Measurements from ENCODE around the gene CDYL2.

Gene CDYL2

DNA sequence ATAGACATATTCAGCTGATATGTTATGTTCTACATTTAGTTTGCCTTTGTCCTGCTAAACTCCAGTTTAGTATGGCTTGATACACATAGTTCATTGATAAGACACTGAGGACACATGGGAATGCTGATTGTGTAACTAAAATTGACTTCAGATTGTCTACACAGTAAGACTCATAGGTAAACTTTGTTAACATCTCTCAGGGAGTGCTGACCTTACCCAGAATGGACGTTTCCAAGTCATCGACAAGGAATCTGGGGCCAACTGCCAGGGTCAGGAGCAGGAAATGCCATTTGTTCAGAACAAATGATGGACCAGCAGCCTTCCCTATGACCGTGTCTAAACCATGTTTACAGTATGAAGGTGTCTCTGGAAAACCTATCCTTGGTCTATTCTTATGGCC lies 204.9 kb downstream of the CDYL2 start:
- no peak for DNase-seq (ENCODE audit: low read depth in 2 of 2)

DNA sequence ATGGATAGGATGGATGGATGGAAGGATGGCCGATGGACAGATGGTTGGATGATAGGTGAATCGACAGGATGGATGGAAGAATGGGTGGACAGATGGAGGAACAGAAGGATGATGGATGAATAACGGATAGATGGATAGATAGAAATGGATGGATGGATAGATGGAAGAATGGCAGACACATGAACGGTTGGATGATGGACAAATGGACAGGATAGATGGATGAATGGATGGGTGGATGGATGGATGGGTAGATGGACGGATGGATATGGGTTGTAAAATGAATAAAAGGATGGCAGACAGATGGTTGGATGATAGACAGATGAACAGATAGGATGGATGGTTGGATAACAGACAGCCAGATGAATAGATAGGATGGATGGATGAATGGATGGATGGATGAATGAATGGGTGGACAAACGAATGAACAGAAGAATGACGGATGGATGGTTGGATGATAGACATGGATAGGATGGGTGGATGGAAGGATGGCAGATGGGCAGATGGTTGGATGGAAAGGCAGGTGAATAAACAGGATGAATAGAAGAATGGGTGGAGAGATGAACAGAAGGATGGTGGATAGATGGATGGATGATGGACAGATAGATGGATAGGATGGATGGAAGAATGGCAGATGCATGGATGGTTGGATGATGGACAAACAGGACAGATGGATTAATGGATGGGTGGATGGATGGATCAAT lies 207.7 kb downstream of the CDYL2 start:
- DNase-seq (ENCODE audit: low read depth in 2 of 2) = no peak

DNA sequence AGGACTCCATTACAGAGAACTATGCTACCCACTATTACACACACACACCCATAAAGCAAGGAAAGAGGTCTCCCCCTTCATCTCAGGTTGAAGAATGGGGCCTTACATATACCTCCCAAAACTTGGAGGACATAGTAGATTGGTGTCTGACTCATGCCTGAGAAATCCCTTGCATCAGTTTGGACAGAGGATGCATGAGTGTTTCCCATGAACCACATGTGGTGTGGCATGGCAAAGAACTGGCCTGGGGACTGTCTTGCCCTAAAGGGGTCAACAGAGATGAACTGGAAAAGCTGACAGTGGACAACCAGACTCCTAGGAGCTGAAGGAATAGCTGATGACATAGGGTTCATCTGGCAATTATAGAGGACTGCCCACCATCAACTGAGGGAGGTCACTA lies 209.6 kb downstream of the CDYL2 start:
- DNase-seq (ENCODE audit: low read depth in 2 of 2) = no peak

DNA sequence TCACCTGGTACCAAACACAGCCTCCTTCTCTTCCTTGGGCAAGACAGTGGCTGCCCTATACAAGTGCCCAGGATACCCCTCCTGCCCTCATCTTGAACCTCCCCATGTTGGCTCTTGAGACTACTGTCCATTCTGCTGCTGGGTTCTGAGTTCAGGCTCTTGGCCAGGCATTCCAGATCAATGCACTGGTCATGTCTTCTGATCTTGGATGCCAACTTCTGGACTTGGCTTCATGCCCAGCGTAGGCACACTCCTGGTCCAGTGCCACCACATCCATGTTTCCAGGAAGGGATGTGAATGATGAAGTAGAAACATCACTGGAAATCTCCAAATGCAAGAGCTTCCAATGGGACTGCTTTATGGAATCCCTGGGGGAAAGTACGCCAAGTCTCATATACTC lies 212.1 kb downstream of the CDYL2 start:
- no peak for DNase-seq (ENCODE audit: low read depth in 2 of 2)

DNA sequence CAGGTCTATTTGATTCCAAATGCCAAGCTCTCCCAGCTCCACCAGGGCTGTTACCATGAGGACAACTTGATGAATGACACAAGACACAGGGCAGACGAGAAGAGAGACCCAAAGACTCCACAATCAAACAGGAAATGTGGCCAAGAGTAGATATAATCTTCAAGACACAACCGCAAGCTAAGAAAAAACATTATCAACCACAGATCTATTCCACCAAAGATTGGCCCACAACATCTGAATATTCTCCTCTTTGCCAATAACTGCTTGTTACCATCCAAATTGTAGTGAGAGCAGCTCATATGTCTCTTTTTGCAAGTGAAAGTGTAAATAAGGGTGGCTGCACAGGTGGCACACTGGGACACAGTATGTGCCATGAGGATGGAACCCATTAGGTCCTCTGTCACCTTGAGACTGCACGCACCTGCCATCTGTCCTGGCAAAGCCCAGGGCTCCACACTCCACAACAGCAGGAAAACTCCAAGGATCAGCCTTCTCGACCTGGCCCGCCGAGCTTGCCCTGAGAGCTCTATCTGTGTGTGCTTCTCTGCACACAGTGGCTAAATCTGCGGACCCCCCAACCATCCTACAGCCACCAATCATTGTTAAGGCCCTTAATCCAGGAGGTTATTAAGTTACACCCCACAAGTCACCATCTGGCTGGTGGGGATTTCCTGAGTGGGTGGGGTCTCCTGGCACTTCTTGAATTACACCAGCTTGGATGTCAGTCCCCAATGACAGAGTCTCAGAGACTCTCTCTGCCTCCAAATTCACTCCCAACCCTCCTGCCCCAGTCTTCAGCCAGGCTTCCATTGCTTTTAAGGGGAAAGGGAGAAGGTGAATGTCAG lies 213.1 kb downstream of the CDYL2 start:
- no peak for DNase-seq (ENCODE audit: low read depth in 2 of 2)

DNA sequence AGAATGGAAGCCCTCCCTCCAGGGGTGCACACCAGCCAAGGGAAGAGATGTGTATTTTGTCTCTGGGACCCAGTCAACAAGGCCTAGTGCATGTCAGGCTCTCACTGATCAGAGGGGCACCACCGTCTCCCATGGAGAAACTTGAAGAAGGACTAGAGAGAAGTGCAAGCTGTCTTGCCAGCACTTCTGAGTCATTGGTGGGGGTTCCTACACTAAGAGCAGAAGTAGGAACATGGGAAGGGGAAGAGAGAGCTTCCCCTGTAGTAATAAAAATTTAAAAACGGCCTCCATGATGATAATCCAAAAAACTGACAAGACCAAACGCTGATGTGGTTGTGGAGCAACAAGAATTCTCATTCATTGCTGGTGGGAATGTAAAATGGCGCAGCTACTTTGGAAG lies 217.3 kb downstream of the CDYL2 start:
- no peak for DNase-seq (ENCODE audit: low read depth in 2 of 2)

DNA sequence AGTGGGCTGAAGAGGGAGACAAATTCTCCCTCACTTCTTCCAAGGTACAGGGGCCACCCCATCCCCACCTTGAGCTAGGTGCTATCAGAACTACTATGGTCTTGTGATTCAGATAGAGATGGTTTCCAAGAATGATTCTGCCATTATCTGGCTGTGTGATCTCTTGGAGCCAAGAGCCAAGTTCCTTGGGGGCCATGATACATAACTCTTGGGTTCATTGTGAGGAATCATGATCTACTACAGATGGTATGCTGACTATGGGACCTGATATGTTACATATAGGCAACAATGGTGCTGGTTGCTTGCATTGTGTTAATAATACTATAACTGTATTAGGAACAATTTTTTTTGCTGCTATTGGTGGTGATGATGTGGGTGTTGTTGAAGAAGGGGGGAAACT lies 217.9 kb downstream of the CDYL2 start:
- DNase-seq (ENCODE audit: low read depth in 2 of 2) = no peak

DNA sequence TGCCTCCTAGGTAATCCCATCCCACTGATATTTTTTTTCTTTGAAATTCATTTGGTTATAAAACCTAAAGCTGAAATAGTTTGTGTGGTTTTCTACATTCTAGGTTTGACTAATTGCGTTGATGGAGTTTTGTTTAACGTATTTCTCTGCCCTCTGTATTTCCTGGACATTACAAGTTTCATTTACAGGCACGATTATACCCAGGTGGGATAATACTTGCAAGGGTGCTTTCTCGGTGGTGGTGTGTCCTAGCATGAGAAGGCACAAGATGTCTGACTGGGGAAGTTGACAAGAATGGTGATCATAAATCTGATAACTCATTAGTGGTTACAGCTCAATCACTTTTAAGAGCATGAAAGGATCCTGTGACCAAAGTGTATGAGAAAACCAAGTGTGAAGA lies 218.6 kb downstream of the CDYL2 start:
- DNase-seq (ENCODE audit: low read depth in 2 of 2) = no peak

DNA sequence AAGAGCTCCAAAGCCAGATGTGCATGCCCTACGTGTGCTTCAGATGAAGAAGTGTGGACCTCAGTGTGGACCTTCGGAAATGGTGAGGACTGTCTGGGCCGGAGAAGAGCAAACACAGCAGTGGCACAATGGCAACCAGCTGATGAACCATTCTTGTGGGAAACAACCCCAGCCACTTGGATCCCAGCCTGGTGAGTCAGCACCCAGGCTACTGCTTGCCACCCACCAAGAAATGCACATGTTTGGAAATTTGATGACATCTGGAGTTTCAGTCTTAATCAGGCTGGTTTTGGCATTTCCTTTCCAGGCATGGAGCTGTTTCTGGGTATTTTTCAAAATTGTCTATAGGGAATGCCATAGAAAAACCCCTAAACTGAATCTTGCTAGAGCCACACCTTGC lies 220.9 kb downstream of the CDYL2 start:
- DNase-seq (ENCODE audit: low read depth in 2 of 2) = peak; percentile 25 to 27

DNA sequence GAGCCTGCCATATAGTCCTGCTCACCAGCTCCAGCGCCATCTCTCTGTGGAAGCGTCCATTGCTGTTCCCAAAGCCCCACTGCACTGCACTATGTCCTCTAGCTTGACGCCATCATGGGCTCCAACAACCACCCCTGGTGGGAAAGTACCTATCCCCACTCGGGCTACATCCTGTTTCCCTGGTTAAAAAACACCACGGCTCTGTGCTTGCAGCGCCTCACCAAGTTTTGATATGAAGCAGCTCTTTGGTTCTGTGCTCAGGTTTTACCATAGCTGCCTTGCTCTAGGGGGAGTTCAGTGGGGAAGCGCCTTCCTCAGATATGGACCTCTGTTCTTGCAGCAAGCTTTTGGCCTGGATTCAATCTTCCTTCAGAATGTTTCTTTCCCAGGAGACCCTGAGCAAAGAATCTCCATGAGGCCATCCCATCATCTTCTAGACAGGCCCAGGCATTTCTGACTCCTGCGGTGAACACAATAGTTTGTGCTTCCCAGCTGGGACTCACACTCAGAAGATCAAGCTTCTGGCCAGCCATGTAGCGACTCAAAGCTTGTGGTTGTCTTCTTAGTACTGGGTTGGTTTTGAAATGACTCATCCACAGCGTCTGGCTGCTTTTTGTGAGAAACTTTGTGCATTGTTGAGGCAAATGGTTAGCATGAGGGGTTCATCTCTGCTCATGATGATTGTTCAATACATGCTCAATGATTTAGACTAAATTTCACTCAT lies 224.1 kb downstream of the CDYL2 start:
- DNase-seq (ENCODE audit: low read depth in 2 of 2) = peak; percentile 51 to 54

DNA sequence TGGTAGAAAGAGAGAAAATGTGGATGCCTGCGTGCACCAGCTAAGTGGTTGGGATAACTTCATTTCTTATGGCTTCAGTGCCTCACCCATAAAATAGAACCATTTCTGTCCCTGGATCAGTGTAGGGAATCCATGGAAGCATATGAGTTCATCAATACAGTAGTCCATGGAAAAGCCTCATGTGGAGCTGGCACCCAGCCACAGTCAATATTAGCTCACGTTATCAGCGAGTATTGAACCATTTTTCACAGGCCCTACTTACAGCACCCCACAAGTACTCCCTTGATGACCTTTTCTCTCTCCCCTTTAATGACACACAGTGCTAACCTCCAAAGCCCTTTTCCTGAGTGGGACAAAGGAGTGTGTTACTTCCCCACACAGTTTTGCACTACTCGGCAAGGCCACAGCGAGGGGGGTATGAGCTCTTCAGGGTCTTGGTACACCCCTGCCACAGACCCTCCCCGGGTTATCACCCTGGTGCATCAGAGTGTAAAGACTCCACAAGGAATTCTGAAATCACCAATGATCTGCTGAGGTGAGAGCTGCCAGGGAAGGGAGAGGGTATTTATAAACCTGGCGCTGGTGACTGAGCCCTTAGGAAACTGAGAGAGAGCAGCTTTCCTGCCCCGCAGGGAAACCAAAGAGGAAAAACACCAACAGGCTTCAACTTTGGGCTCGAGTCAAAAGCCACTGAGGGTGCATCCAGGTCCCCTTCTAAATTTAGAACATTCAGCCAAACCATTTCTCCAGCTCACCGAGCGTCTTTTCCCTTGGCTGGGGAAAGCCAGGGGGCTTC lies 226.7 kb downstream of the CDYL2 start:
- no peak for DNase-seq (ENCODE audit: low read depth in 2 of 2)

DNA sequence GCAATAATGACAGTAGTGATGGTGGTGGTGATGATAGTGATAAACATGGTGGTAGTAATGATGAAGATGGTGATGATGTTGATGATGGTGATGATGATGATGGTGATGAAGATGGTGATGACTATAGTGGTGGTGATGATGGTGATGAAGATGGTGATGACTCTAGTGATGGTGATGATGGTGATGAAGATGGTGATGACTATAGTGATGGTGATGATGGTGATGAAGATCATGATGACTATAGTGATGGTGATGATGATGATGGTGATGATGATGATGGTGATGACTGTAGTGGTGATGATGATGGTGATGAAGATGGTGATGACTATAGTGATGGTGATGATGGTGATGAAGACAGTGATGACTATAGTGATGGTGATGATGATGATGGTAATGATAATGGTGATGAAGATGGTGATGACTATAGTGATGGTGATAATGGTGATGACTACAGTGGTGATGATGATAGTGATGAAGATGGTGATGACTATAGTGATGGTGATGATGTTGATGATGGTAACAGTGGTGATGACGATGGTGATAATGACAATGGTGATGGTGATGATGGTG lies 228.0 kb downstream of the CDYL2 start:
- DNase-seq (ENCODE audit: low read depth in 2 of 2) = no peak

DNA sequence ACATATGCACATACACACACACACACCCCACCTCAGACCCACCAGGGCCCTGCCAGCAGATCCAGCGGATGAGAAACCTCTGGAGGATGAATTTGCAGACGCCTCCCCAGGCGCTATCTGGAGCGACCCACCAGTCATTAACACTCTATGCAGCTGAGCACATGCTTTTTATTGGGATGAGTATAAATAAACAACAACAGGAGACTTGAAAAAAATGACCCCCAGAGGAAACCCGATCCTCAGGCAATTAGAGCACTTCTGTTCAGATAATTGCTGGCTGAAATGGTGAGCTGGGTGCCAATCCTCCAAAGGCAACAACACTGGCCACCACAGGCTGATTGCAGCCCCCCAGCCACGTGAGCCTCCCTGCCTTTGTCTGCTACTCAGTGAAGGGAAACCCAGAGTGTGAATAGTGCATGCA lies 230.7 kb downstream of the CDYL2 start:
- no peak for DNase-seq (ENCODE audit: low read depth in 2 of 2)

DNA sequence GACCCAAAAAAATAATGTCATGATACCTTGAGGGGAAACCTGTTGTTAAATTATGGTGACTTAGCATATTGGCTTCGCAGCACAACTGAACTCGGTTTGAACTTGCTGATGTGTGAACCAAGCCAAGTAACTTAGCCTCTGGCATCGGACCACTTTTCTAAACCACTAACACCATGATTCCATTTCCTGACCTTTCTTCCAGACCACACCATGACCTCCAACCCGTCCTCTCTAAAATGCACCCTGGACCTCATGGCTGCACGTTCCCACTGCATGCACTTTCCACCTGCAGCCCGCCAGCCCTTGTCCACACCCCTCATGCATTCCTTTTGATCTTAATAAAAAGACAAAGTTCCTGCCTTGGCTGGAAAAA lies 234.3 kb downstream of the CDYL2 start:
- DNase-seq (ENCODE audit: low read depth in 2 of 2) = no peak

DNA sequence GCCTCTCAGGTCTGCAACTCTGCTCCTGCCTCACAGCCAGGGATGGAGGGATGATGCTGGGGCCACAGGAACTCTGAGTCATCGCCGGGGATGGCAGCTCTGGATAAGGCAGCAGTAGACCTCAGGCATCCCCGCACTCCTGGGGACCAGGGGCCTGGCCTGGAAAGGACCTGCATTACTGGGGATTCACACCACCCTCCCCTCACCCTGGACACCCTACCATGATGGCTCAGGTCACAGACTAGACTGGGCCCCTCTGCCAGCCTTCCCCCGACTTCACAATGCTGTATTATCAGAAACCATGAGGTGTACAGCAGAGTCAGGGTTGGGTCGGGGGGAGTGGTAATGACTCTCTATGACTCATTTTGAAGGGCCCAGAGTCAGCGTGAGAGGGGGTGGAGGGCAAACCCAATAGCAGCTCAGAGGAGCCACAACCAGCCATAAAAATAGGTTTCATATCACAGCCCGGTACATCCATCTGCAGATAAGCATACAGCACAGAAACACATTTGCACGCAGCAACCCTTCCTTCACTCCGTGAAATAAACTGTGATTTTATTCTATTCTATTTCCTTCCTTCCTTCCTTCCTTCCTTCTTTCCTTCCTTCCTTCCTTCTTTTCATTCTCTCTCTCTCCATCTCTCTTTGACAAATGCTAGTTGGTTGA lies 234.8 kb downstream of the CDYL2 start:
- peak; percentile 55 to 63 for DNase-seq (ENCODE audit: low read depth in 2 of 2)

DNA sequence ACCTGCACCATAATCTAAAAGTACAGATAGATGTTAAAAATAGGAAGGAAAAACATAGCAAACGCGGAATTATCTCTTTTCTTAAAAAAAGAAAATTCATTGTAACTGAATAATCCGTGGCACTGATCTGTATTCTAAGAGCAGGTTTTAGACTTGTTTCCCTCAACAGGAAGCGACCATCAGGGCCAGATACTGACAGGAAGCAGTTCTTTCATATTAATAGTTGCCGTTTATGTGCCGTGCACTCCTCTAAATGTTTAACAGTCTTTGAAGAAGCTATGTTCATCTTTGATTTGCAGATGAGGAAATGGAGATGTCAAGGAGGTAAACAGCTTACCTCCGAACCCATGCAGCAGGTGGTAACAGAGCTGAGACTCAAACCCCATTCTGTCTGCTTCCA lies 240.0 kb downstream of the CDYL2 start:
- no peak for DNase-seq (ENCODE audit: low read depth in 2 of 2)

DNA sequence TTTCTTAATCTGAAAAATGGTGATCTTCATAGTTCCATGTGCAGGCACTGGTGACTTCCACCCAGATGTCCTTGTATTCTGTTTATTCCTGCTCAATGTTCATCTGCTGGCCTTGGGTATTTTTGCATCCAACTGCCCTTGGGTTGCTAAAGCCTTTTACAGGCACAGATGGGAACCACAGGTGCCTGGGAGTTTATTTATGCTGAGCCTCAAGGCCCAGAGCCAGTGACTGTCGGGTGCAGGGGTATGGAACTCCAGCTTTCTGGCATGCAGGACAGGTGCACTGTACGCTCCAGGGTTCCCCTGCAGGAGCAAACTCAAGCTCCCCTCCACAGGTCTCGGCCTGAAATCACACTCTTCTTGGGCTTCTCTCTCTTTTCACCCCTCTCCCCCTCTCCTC lies 241.3 kb downstream of the CDYL2 start:
- no peak for DNase-seq (ENCODE audit: low read depth in 2 of 2)

DNA sequence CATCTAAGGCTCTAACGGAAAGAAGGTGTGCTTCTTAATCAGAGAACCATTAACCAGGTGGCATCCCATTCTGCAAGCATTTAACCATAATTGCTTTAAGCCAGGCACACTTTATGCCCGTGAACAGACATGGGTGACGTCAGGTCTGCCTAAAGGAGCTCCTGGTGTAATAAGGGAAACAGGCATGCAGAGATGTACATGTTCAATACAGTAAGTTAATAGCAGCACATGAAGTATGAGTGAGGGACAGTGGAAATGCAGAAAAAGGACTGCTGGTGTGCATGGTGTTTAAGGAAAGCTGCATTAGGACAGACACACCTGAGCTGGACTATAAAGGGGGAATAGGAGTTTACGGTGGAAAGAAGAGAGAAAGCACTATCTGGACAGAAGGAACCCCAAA lies 245.0 kb downstream of the CDYL2 start:
- DNase-seq (ENCODE audit: low read depth in 2 of 2) = no peak

DNA sequence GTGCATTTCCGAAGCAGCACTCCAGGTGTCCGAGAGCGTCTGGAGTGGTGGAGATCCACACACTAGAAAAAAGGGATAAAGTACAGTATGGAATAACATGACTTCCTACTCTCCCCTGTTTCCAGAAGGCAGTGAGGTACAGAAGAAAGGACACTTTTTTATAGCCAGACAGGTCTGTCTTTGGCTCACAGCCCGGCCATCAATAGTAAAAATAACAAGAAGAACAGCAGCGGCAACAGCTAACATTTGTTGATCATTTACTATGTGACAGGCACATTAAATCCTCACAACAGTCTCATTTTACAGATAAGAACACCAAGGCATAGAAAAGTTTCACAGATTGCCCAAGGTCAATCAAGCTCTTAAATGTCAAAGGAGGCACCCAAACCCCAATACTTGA lies 247.4 kb downstream of the CDYL2 start:
- DNase-seq (ENCODE audit: low read depth in 2 of 2) = no peak

DNA sequence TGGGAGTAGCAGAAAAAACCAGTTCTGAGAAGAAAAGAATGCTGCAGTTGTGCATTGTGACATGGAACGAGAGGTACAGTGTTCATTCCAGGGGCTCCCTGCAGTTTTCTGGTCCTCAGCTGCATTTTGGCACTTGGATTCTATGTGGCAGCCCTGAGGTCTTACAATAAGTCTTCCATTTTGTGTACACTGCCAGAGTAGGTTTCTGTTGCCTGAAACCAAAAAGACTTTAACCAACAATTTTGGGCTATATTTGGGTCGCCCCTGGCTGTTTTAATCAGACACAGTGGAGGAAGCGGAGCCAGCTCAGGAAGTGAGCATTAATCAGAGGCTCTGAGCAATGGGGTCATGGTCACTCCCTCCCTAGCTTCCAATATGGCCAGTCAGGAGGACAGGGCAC lies 247.9 kb downstream of the CDYL2 start:
- DNase-seq (ENCODE audit: low read depth in 2 of 2) = no peak

DNA sequence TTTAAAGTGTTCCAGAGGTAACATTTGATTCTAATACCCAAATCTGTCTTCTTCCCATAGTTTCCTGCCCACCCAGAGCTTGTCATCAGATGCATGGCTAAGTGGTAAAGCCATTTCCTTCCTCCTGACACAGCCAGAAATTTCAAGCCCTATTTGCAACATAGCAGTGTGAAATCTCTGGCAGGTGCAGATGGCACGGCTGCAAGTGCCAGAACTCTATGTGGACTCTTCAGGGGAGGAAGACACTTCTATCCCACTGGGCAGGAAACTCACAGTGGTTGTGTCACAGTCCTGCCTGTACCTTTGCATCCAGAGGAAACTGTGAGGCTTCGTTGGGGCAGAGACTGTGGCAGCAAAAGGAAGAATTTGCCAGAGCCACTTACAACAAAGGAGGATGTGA lies 250.4 kb downstream of the CDYL2 start:
- no peak for DNase-seq (ENCODE audit: low read depth in 2 of 2)
